Fibroblast of lung (primary cell): Measurements from ENCODE around the gene CA4.

ENCODE experiments used
- EZH2 ChIP-seq: IDR thresholded peaks from 2 replicates; pipeline ENCODE4 v1.5.1; 2012; ENCODE audit warnings: low read length, control low read depth, mild to moderate bottlenecking; ENCODE audit errors: missing control alignments
- TF ChIP-seq, protein P1 (sequence below), 2 donors: IDR thresholded peaks in 1 of 2; conservative IDR thresholded peaks in 1 of 2; 1 replicate in 1 of 2; 2 replicates in 1 of 2; pipeline ENCODE4 v1.5.1; 2011 to 2012; ENCODE audit warnings: low read length in 2 of 2, control low read depth in 1 of 2, inconsistent platforms in 1 of 2, low read depth in 1 of 2, mild to moderate bottlenecking in 1 of 2

DNA sequence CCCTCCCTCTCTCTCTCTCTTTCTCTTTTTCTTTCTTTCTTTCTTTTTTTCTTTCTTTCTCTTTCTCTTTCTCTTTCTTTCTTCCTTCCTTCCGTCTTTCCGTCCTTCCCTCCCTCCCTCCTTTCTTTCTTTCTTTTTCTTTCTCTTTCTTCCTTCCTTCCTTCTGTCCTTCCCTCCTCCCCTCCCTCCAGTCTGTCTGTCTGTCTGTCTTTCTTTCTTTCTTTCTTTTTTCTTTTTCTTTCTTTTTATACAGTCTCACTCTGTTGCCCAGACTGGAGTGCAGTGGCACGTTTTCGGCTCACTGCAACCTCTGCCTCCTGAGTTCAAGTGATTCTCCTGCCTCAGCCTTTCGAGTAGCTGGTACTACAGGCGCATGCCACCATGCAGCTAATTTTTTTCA lies 14.4 kb downstream of the CA4 start:
- TF ChIP-seq, protein P1, sequence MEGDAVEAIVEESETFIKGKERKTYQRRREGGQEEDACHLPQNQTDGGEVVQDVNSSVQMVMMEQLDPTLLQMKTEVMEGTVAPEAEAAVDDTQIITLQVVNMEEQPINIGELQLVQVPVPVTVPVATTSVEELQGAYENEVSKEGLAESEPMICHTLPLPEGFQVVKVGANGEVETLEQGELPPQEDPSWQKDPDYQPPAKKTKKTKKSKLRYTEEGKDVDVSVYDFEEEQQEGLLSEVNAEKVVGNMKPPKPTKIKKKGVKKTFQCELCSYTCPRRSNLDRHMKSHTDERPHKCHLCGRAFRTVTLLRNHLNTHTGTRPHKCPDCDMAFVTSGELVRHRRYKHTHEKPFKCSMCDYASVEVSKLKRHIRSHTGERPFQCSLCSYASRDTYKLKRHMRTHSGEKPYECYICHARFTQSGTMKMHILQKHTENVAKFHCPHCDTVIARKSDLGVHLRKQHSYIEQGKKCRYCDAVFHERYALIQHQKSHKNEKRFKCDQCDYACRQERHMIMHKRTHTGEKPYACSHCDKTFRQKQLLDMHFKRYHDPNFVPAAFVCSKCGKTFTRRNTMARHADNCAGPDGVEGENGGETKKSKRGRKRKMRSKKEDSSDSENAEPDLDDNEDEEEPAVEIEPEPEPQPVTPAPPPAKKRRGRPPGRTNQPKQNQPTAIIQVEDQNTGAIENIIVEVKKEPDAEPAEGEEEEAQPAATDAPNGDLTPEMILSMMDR (conservative IDR thresholded peaks at IDR 0.05 in 1 of 2, IDR thresholded peaks at IDR 0.05 in 1 of 2; ENCODE audit: low read depth in 1 of 2, low read length in 2 of 2): no peak
- no peak for TF ChIP-seq EZH2
